ENCODE data around the gene ALDH4A1. TPM values are rescaled to one million over a fixed set of nuclear protein-coding genes. Genes with fewer than 3 reads are reported as not detected.

The ALDH4A1 gene
- total RNA-seq, 2 experiments from 2014 or later: 6.1 to 7.6 TPM

DNA sequence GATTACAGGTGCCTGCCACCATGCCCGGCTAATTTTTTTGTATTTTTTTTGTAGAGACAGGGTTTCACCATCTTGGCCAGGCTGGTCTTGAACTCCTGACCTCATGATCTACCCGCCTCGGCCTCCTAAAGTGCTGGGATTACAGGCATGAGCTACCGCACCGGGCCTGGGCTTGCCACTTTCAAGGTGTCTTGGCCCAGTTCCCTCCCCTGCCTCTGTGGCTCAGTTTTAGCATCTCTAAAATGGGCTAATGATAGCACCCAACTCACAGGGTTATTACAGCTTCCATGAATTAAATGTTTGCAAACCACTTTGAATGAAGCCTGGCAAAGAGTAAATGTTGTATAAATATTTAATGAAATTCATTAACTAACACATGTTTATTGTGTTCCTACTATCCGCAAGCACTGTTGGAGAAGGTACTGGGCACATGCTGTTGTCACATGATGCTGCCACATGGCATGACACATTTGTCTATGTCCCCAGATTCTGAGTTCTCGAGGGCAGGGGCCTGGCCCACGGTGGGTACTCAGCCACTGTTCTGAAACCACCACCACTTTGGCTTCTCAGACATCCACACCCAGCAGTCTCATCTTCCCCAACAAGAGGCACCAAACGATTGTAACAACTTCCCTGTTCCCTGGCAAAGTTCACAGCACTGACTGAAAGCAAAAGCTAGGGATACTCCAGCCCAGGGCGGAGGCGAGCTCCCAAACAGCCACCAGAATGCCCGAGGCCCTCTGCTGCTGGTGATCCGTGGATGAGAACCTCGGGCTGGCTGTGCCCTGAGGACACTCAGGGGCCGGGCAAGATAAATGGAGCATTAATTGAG lies 44.4 kb upstream of the ALDH4A1 start:
- Histone ChIP-seq H3K4me1 (ENCODE audit: insufficient read depth, low read length, poor library complexity, severe bottlenecking) (peaks cover 8% of the 10 kb centered on the region), H3K36me3 (ENCODE audit: insufficient read depth, low read length) (no peaks in the 10 kb centered on the region), H3K9me3 (ENCODE audit: low read length) (no peaks in the 10 kb centered on the region), H3K27ac (ENCODE audit: low read depth, low read length, poor library complexity, severe bottlenecking) (no peak overlapping the region), H3K4me2 (ENCODE audit: low read length) (no peak overlapping the region), H4K20me1 (ENCODE audit: insufficient read depth, low read length) (no peaks in the 10 kb centered on the region), H3K9me2 (ENCODE audit: insufficient read depth, low read length) (no peaks in the 10 kb centered on the region), H3K79me2 (ENCODE audit: insufficient read depth, low read depth, low read length) (no peaks in the 10 kb centered on the region), H2AFZ (ENCODE audit: low read length) (no peak overlapping the region), H3K4me3 (ENCODE audit: low read depth, low read length, poor library complexity, severe bottlenecking) (no peak overlapping the region)
- CTCF ChIA-PET (ENCODE audit: unreplicated experiment): no interaction called here
- TF ChIP-seq, protein P1, sequence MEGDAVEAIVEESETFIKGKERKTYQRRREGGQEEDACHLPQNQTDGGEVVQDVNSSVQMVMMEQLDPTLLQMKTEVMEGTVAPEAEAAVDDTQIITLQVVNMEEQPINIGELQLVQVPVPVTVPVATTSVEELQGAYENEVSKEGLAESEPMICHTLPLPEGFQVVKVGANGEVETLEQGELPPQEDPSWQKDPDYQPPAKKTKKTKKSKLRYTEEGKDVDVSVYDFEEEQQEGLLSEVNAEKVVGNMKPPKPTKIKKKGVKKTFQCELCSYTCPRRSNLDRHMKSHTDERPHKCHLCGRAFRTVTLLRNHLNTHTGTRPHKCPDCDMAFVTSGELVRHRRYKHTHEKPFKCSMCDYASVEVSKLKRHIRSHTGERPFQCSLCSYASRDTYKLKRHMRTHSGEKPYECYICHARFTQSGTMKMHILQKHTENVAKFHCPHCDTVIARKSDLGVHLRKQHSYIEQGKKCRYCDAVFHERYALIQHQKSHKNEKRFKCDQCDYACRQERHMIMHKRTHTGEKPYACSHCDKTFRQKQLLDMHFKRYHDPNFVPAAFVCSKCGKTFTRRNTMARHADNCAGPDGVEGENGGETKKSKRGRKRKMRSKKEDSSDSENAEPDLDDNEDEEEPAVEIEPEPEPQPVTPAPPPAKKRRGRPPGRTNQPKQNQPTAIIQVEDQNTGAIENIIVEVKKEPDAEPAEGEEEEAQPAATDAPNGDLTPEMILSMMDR (conservative IDR thresholded peaks at IDR 0.05; ENCODE audit: low read length): no peak
- TF ChIP-seq EZH2phosphoT487 (IDR thresholded peaks at IDR 0.05; ENCODE audit: borderline replicate concordance, low read depth, low read length): no peak
- no peak for DNase-seq (ENCODE audit: low spot score)
- no TSS peak for BruUV-seq (replicated peaks)
- intact Hi-C loops (cut with micrococcal nuclease; ENCODE audit: unreplicated experiment): no loop called here
- POLR2A ChIA-PET: no interaction called here

DNA sequence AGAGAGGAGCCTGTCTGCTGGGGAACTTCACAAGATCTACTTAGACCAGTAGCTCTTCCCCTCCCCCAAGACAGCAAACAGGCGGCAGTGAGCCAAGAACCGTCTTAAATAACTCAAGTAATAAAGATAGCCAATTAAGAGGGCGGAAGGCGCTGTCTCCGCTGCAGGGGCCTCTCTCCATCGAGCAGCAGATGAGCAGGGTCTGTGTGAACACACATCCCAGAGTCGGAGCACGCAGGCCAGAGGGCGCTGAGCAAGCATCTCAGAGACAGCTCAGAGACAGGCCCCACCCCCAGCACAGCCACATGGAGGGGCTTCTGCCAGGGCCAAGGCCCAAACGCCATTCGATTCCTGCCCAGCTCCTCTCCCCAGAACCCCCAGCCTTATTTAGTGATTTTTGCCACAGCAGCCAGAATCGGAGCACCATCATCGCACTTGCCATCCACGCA lies 43.1 kb upstream of the ALDH4A1 start:
- Histone ChIP-seq H4K20me1 (ENCODE audit: insufficient read depth, low read length) (no peaks in the 10 kb centered on the region), H3K4me2 (ENCODE audit: low read length) (no peak overlapping the region), H2AFZ (ENCODE audit: low read length) (no peak overlapping the region), H3K4me3 (ENCODE audit: low read depth, low read length, poor library complexity, severe bottlenecking) (no peak overlapping the region), H3K79me2 (ENCODE audit: insufficient read depth, low read depth, low read length) (no peaks in the 10 kb centered on the region), H3K9me3 (ENCODE audit: low read length) (no peaks in the 10 kb centered on the region), H3K36me3 (ENCODE audit: insufficient read depth, low read length) (no peaks in the 10 kb centered on the region), H3K27ac (ENCODE audit: low read depth, low read length, poor library complexity, severe bottlenecking) (no peak overlapping the region), H3K9me2 (ENCODE audit: insufficient read depth, low read length) (no peaks in the 10 kb centered on the region), H3K4me1 (ENCODE audit: insufficient read depth, low read length, poor library complexity, severe bottlenecking) (no peaks in the 10 kb centered on the region)
- TF ChIP-seq, protein P1 (conservative IDR thresholded peaks at IDR 0.05; ENCODE audit: low read length): no peak
- TF ChIP-seq EZH2phosphoT487 (IDR thresholded peaks at IDR 0.05; ENCODE audit: borderline replicate concordance, low read depth, low read length): no peak
- POLR2A ChIA-PET: no interaction called here
- no TSS peak for BruUV-seq (replicated peaks)
- intact Hi-C loops (cut with micrococcal nuclease; ENCODE audit: unreplicated experiment): no loop called here
- CTCF ChIA-PET (ENCODE audit: unreplicated experiment): no interaction called here
- no peak for DNase-seq (ENCODE audit: low spot score)

DNA sequence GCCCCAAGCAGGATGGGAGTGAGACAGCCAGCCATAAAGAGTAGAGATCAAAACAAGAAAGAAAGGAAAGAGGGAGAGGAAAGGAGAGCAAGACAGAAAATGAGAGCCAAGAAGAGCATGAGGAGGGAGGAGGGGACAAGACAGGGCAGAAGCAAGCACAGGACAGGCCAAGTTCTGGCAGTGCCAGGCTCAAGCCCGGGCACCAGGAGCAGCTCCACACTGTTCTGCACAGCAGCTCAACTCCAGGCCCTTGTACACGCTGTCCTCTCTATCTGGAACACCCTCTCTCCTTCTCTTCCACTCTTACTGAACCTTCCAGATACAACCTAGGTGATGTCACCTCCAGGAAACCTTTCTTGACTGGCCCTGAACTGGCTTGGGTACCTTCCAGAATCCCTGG lies 42.5 kb upstream of the ALDH4A1 start:
- no TSS peak for BruUV-seq (replicated peaks)
- H2AFZ ChIP-seq (ENCODE audit: low read length): no peak overlapping the region
- no peaks in the 10 kb centered on the region for H3K4me1 ChIP-seq (ENCODE audit: insufficient read depth, low read length, poor library complexity, severe bottlenecking)
- H4K20me1 ChIP-seq (ENCODE audit: insufficient read depth, low read length): no peaks in the 10 kb centered on the region
- H3K4me2 ChIP-seq (ENCODE audit: low read length): no peak overlapping the region
- DNase-seq (ENCODE audit: low spot score): no peak
- H3K9me2 ChIP-seq (ENCODE audit: insufficient read depth, low read length): no peaks in the 10 kb centered on the region
- ChIA-PET POLR2A (no interaction called here), CTCF (ENCODE audit: unreplicated experiment) (no interaction called here)
- intact Hi-C loops (cut with micrococcal nuclease; ENCODE audit: unreplicated experiment): no loop called here
- H3K9me3 ChIP-seq (ENCODE audit: low read length): no peaks in the 10 kb centered on the region
- H3K36me3 ChIP-seq (ENCODE audit: insufficient read depth, low read length): no peaks in the 10 kb centered on the region
- H3K79me2 ChIP-seq (ENCODE audit: insufficient read depth, low read depth, low read length): no peaks in the 10 kb centered on the region
- H3K27ac ChIP-seq (ENCODE audit: low read depth, low read length, poor library complexity, severe bottlenecking): no peak overlapping the region
- H3K4me3 ChIP-seq (ENCODE audit: low read depth, low read length, poor library complexity, severe bottlenecking): no peak overlapping the region
- TF ChIP-seq EZH2phosphoT487 (IDR thresholded peaks at IDR 0.05; ENCODE audit: borderline replicate concordance, low read depth, low read length): no peak
- TF ChIP-seq, protein P1 (conservative IDR thresholded peaks at IDR 0.05; ENCODE audit: low read length): no peak
